OCI-M2 (cell line): ENCODE data around the gene LHX5.

ENCODE experiments used
- DNase-seq: peaks from one replicate; lab custom pipeline; 2025; ENCODE audit not compliant: unreplicated experiment; lab: John Stamatoyannopoulos, UW

Gene LHX5

DNA sequence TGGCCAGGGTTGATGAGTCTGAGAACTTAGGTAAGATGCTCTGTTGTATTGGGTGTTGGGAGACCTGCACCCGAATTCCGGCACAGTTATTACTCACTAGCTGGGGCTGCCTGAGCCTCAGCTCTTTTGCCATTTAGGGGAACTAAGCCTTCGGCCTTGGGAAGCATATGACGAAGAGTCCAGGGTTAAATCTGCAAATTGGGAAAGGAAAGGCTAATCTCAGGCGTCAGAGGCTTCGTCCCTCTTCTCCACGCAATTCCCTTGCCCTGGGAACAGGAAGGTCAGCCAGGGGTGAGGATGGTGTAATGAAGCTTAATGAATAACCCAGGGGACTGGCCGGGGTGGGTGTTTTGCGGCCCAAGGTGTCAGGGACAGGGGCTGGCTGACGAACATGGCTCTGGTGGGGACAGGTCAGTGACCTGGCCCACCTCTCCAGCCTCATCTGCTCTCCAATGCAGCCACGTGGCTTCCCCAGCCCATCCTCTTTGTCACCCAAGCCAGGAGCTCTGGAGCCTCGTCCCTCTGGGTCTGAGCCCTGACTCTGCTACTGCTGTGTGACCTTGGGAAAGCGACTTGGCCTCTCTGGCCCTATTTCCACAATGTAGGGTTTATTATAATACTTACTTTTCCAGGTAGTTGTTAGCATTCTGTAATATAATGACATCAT lies 53.3 kb downstream of the LHX5 start:
- no peak for DNase-seq

DNA sequence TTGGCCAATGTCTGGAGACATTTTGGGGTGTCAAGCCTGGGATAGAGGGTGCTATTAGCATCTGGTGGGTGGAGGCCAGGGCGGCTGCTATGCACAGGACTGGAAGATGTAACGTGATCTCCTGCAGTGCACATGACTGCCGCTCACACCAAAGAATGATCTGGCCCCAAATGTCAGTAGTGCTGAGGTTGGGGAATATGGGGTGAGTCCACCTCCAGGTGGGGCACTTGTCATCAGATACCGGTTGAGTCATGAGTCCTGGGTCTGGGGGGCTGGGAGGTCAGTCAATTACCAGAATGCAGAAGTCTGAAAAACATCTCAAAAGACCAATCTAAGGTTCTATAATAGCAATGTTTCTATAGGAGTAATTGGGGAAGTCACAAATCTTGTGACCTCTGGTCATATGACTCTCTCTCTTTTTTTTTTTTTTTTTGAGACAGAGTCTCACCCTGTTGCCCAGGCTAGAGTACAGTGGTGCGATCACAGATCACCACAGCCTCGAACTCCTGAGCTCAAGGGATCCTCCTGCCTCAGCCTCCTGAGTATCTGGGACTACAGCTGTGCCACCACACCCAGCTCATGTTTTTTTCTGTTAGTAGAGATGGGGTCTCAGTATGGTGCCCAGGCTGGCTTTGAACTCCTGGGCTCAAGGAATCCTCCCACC lies 55.4 kb downstream of the LHX5 start:
- no peak for DNase-seq

DNA sequence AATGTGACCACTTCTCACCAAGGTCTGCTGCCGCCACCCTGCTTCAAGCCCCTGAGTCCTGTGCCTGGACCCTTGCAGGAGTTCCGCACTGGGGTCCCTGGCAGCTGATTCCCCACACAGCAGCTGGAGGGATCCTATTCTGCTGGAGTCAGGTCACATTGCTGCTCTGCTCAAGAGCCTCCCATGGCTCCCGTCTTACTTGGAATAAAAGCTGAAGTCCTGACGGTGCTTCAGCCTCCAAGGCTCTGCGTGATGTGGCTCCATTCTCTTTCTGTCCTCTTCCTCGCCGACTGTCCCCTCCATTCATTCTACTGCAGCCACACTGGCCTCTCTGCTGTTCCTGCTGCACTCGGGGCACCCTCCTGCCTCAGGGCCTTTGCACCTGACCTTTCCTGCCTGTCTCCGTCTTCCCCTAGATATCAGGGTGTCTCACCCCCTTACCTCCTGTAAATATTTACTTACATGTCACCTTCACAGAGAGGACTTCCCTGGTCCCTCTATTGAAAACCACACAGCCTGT lies 57.1 kb downstream of the LHX5 start:
- no peak for DNase-seq

DNA sequence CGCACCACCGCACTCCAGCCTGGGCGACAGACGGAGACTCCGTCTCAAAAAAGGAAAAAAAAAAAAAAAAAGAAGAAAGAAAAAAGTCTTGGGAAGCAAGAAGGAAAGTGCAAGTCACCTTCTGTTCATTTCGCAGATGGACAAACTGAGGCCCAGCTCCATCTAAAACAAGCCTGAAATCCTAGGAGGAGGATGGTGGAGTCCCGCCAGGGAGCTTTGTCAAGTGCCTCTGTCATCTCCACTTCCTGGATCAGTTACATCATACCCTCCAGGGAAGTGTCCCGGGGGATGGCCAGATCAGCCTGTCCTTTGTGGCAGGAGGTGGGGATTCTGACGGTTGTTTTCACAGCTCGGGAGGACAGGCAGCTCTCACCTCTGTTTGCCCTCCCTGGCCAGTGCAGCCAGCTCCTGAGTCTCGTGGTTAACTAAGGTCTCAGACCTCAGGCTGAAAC lies 58.2 kb downstream of the LHX5 start:
- no peak for DNase-seq
